ENCODE results near the gene LTA. TPM values are rescaled to one million over a fixed set of nuclear protein-coding genes. Genes with fewer than 3 reads are reported as not detected.

Gene LTA
- total and polyA plus RNA-seq, 2 experiments from 2014 or later: not detected

GRCh38 chr6:31528821-31529328 is 43.2 kb upstream of the LTA start, which contains the start of gene MCCD1:
Gene MCCD1 (plus strand): TSS chr6:31528962. CDS start chr6:31529015, 53 bp downstream.
- no peak within 1 kb of the TSS for H3K4me3 ChIP-seq
- H2AFZ ChIP-seq: no peak within 1 kb of the TSS
- TF ChIP-seq CTCF (IDR thresholded peaks at IDR 0.05; ENCODE audit: poor library complexity) (no peak), EZH2 (IDR thresholded peaks at IDR 0.05; ENCODE audit: borderline replicate concordance) (no peak)
- DNase-seq (ENCODE audit: low spot score): no peak
- no peaks in the 10 kb centered on the region for H3K9me3 ChIP-seq (ENCODE audit: low read depth)
- no peak within 1 kb of the TSS for H3K4me2 ChIP-seq
- no peak within 1 kb of the TSS for H3K27ac ChIP-seq
- WGBS (ENCODE audit: low lambda C conversion rate, missing lambda C conversion rate): 77% methylated on average over 6 of the region's 7 CpGs
- peaks cover 34% of the 10 kb centered on the region for H4K20me1 ChIP-seq (ENCODE audit: insufficient read depth, poor library complexity, severe bottlenecking)
- peaks cover 4% of the 10 kb centered on the region for H3K36me3 ChIP-seq (replicated peaks; ENCODE audit: insufficient read depth, low read depth)
- peaks cover 7% of the 10 kb centered on the region for H3K79me2 ChIP-seq
- no peaks in the 10 kb centered on the region for H3K27me3 ChIP-seq
- H3K4me1 ChIP-seq (ENCODE audit: insufficient read depth): no peaks in the 10 kb centered on the region
- H3K9me2 ChIP-seq (replicated peaks; ENCODE audit: insufficient read depth): no peaks in the 10 kb centered on the region

- 57% methylated on average over 12 of the region's 12 CpGs for WGBS (ENCODE audit: low lambda C conversion rate, missing lambda C conversion rate)
- peaks cover 40% of the 10 kb centered on the region for H4K20me1 ChIP-seq (ENCODE audit: insufficient read depth, poor library complexity, severe bottlenecking)
- no peaks in the 10 kb centered on the region for H3K4me1 ChIP-seq (ENCODE audit: insufficient read depth)
- no peak for DNase-seq (ENCODE audit: low spot score)
- no peak overlapping the region for H3K4me2 ChIP-seq
- no peak overlapping the region for H2AFZ ChIP-seq
- no peak overlapping the region for H3K4me3 ChIP-seq
- H3K9me2 ChIP-seq (replicated peaks; ENCODE audit: insufficient read depth): no peaks in the 10 kb centered on the region
- no peak for TF ChIP-seq EZH2 (IDR thresholded peaks at IDR 0.05; ENCODE audit: borderline replicate concordance)
- no peak for TF ChIP-seq CTCF (IDR thresholded peaks at IDR 0.05; ENCODE audit: poor library complexity)
- TF ChIP-seq EZH2phosphoT487 (IDR thresholded peaks at IDR 0.05; ENCODE audit: low read depth, severe bottlenecking, unreplicated experiment): no peak
- H3K36me3 ChIP-seq (replicated peaks; ENCODE audit: insufficient read depth, low read depth): peaks cover 4% of the 10 kb centered on the region
- peaks cover 12% of the 10 kb centered on the region for H3K79me2 ChIP-seq
- no peak overlapping the region for H3K27ac ChIP-seq
- no peaks in the 10 kb centered on the region for H3K9me3 ChIP-seq (ENCODE audit: low read depth)
- no peaks in the 10 kb centered on the region for H3K27me3 ChIP-seq
Observed at GRCh38 chr6:31529329-31530150, 42.5 kb upstream of the LTA start.

GRCh38 chr6:31530659-31531058 is 41.4 kb upstream of the LTA start:
- peaks cover 51% of the 10 kb centered on the region for H4K20me1 ChIP-seq (ENCODE audit: insufficient read depth, poor library complexity, severe bottlenecking)
- no peaks in the 10 kb centered on the region for H3K9me3 ChIP-seq (ENCODE audit: low read depth)
- H3K4me3 ChIP-seq: no peak overlapping the region
- H3K27ac ChIP-seq: no peak overlapping the region
- peaks cover 6% of the 10 kb centered on the region for H3K36me3 ChIP-seq (replicated peaks; ENCODE audit: insufficient read depth, low read depth)
- TF ChIP-seq EZH2 (IDR thresholded peaks at IDR 0.05; ENCODE audit: borderline replicate concordance) (no peak), EZH2phosphoT487 (IDR thresholded peaks at IDR 0.05; ENCODE audit: low read depth, severe bottlenecking, unreplicated experiment) (no peak), CTCF (IDR thresholded peaks at IDR 0.05; ENCODE audit: poor library complexity) (no peak)
- H3K27me3 ChIP-seq: no peaks in the 10 kb centered on the region
- no peak overlapping the region for H2AFZ ChIP-seq
- 80% methylated on average over 6 of the region's 6 CpGs for WGBS (ENCODE audit: low lambda C conversion rate, missing lambda C conversion rate)
- no peaks in the 10 kb centered on the region for H3K9me2 ChIP-seq (replicated peaks; ENCODE audit: insufficient read depth)
- H3K4me1 ChIP-seq (ENCODE audit: insufficient read depth): no peaks in the 10 kb centered on the region
- no peak overlapping the region for H3K4me2 ChIP-seq
- H3K79me2 ChIP-seq: peaks cover 23% of the 10 kb centered on the region
- DNase-seq (ENCODE audit: low spot score): no peak
